IPS DF 4.7 (cell line): Measurements from ENCODE around the gene PTPN5.
"Not testable (repeated sequence)": the region's sequence is repeated elsewhere in the genome, so short reads cannot be mapped to it uniquely, and the experiment has no call there.

ENCODE experiments used
- DNase-seq: peaks from one replicate; pipeline ENCODE4 v3.0.0-alpha.2; 2013; ENCODE audit warnings: low spot score; ENCODE audit errors: extremely low read depth

Gene PTPN5

GRCh38 chr11:18691467-18692140, 100.0 kb downstream of the PTPN5 start:
- DNase-seq = not testable (repeated sequence)

GRCh38 chr11:18684267-18684666, 107.3 kb downstream of the PTPN5 start:
- no peak for DNase-seq

GRCh38 chr11:18682466-18682865, 109.1 kb downstream of the PTPN5 start:
- DNase-seq = no peak

GRCh38 chr11:18681949-18682348, 109.6 kb downstream of the PTPN5 start:
- DNase-seq = not testable (repeated sequence)
